ENCODE data around the gene UBN2. TPM values are rescaled to one million over a fixed set of nuclear protein-coding genes. Genes with fewer than 3 reads are reported as not detected.

Gene UBN2
- total RNA-seq, 1 donor from 2014 or later: 13.5 TPM

DNA sequence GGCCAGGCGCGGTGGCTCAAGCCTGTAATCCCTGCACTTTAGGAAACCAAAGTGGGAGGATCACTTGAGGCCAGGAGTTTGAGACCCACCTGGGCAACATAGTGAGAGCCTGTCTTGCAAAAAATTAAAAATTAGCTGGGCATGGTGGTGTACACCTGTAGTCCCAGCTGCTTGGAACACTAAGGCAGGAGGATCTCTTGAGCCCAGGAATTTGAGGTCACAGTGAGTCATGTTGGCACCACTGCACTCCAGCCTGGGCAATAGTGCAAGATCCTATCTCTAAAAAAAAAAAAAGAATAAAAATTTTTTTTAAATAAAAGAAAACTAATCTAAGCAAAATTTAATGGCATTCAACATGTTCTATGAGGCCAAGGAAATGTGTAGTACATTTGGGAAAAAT, 44.9 kb upstream of the UBN2 start:
- Mint-ChIP-seq H3K4me1 (ENCODE audit: low read depth) (peaks cover 3% of the 10 kb centered on the region), H3K36me3 (ENCODE audit: low read depth) (peaks cover 18% of the 10 kb centered on the region), H3K27ac (ENCODE audit: unreplicated experiment) (no peak overlapping the region), H3K27me3 (ENCODE audit: low read depth) (no peaks in the 10 kb centered on the region), H3K9me3 (ENCODE audit: low read depth) (no peaks in the 10 kb centered on the region), H3K4me3 (ENCODE audit: unreplicated experiment) (no peak overlapping the region)
- no peak for DNase-seq (ENCODE audit: low spot score)
- TF ChIP-seq, protein P1, sequence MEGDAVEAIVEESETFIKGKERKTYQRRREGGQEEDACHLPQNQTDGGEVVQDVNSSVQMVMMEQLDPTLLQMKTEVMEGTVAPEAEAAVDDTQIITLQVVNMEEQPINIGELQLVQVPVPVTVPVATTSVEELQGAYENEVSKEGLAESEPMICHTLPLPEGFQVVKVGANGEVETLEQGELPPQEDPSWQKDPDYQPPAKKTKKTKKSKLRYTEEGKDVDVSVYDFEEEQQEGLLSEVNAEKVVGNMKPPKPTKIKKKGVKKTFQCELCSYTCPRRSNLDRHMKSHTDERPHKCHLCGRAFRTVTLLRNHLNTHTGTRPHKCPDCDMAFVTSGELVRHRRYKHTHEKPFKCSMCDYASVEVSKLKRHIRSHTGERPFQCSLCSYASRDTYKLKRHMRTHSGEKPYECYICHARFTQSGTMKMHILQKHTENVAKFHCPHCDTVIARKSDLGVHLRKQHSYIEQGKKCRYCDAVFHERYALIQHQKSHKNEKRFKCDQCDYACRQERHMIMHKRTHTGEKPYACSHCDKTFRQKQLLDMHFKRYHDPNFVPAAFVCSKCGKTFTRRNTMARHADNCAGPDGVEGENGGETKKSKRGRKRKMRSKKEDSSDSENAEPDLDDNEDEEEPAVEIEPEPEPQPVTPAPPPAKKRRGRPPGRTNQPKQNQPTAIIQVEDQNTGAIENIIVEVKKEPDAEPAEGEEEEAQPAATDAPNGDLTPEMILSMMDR (IDR thresholded peaks at IDR 0.05): no peak

DNA sequence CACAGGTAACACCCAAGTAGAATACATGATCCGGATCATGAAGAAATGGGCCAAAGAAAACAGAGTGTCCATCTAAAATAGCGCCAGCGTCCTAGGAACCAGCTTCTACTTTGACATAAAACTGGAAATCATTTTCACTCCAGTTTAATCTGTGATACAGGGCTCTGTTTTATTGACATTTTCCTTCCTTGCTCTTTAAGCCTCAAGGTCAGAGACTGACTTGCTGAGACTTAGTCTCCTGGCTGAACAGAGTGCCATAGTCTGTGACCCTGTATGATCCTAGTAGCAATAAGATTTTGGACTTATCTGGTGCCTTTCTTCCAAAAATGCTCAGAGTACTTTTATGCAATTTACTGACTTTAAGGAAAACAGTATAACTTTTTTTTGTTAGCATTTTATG, 41.7 kb upstream of the UBN2 start:
- Mint-ChIP-seq H3K27ac (ENCODE audit: unreplicated experiment) (no peak overlapping the region), H3K9me3 (ENCODE audit: low read depth) (peaks cover 5% of the 10 kb centered on the region), H3K4me3 (ENCODE audit: unreplicated experiment) (no peak overlapping the region), H3K27me3 (ENCODE audit: low read depth) (no peaks in the 10 kb centered on the region), H3K36me3 (ENCODE audit: low read depth) (peaks cover 10% of the 10 kb centered on the region), H3K4me1 (ENCODE audit: low read depth) (no peaks in the 10 kb centered on the region)
- no peak for DNase-seq (ENCODE audit: low spot score)
- TF ChIP-seq, protein P1 (IDR thresholded peaks at IDR 0.05): no peak

DNA sequence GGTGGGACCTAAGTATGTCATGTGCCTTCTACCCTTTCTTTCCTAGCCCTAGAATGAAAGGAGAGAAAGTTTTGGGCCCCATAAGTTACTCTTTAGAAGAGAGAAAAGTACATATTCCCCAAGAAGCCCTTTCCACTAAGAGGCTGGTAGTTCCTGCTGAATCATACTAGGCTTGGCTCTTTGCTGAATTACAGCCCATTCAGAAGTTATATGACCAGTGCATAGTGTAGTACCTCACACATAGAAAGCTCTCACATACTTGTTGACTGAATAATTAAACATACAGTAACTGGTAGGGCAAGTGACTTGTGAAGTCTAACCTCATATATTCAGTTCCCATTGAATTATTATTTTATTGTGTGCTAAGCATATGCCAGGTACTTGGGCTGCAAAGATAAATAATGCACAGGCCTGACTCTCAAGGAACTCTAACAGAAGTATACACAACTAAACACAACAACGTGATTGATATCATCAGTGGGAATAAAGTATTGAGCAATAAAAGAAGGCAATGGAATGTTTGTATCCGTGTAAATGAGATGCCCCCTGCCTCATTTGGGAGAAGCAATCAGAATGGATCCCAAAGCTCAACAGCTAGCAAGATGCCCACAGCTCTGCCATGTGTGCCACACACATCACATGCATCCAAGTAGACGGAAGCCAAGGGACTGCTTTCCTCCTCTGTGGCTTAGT, 38.9 kb upstream of the UBN2 start:
- TF ChIP-seq, protein P1 (IDR thresholded peaks at IDR 0.05): no peak
- Mint-ChIP-seq H3K27me3 (ENCODE audit: low read depth) (no peaks in the 10 kb centered on the region), H3K27ac (ENCODE audit: unreplicated experiment) (no peak overlapping the region), H3K4me3 (ENCODE audit: unreplicated experiment) (no peak overlapping the region), H3K36me3 (ENCODE audit: low read depth) (peaks cover 8% of the 10 kb centered on the region), H3K4me1 (ENCODE audit: low read depth) (no peaks in the 10 kb centered on the region), H3K9me3 (ENCODE audit: low read depth) (peaks cover 5% of the 10 kb centered on the region)
- no peak for DNase-seq (ENCODE audit: low spot score)

DNA sequence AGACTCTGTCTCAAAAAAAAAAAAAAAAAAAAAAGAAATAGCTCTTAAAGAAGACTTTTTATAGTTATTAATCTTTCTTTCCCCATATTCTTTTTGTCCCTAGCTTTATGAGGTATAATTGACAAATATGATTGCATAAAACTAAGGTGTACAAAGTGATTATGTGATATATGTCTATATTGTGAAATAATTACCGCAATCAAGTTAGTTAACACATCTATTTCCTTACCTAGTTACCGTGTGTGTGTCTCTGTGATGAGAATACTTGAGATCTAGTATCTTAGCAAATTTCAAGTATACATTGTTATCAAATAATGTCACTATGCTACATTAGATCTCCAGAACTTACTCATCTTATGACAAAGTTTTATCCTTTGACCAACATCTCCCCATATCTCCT, 30.7 kb upstream of the UBN2 start:
- no peaks in the 10 kb centered on the region for H3K27me3 Mint-ChIP-seq (ENCODE audit: low read depth)
- H3K27ac Mint-ChIP-seq (ENCODE audit: unreplicated experiment): no peak overlapping the region
- H3K36me3 Mint-ChIP-seq (ENCODE audit: low read depth): no peaks in the 10 kb centered on the region
- H3K4me1 Mint-ChIP-seq (ENCODE audit: low read depth): no peaks in the 10 kb centered on the region
- no peak overlapping the region for H3K4me3 Mint-ChIP-seq (ENCODE audit: unreplicated experiment)
- DNase-seq (ENCODE audit: low spot score): no peak
- TF ChIP-seq, protein P1 (IDR thresholded peaks at IDR 0.05): no peak
- H3K9me3 Mint-ChIP-seq (ENCODE audit: low read depth): peaks cover 3% of the 10 kb centered on the region

DNA sequence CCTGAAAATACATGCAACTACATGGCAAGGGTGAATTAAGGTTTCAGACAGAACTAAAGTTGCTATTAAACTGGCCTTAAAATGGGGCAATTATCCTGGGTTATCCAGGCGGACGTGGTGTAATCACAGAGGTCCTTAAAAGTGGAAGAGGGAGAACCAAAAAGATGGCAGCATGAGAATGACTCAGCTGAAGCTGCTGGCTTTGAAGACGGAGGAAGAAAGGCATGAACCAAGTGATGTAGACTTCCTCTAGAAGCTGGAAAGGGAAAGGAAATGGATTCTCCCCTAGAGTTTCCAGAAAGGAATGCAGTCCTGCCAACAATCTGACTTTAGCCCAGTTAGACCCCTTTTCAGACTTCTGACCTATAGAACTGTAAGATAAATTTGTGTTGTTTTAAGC, 27.0 kb upstream of the UBN2 start:
- Mint-ChIP-seq H3K4me1 (ENCODE audit: low read depth) (no peaks in the 10 kb centered on the region), H3K36me3 (ENCODE audit: low read depth) (peaks cover 8% of the 10 kb centered on the region), H3K27ac (ENCODE audit: unreplicated experiment) (no peak overlapping the region), H3K27me3 (ENCODE audit: low read depth) (no peaks in the 10 kb centered on the region), H3K4me3 (ENCODE audit: unreplicated experiment) (no peak overlapping the region), H3K9me3 (ENCODE audit: low read depth) (peaks cover 22% of the 10 kb centered on the region)
- TF ChIP-seq, protein P1 (IDR thresholded peaks at IDR 0.05): no peak
- DNase-seq (ENCODE audit: low spot score): no peak
